BLaER1 treated with 17β-estradiol and CSF1 and Interleukin-3, amounts not matched to agents 10 nM and 100 nM (cell line): ENCODE results near the gene HNF1A.

Source experiments
- H3K27ac ChIP-seq, 11 experiments: shearing (Covaris generic); formaldehyde crosslinking; 2 replicates each; pipeline ENCODE4 v1.8.1; 2022
- H3K27me3 ChIP-seq, 11 experiments: shearing (Covaris generic); formaldehyde crosslinking; 2 replicates each; pipeline ENCODE4 v1.8.1; 2022
- H3K36me3 ChIP-seq, 11 experiments: shearing (Covaris generic); formaldehyde crosslinking; 2 replicates each; pipeline ENCODE4 v1.8.1; 2022
- H3K4me1 ChIP-seq, 10 experiments: shearing (Covaris generic); formaldehyde crosslinking; 2 replicates each; pipeline ENCODE4 v1.8.1; 2022
- H3K4me2 ChIP-seq, 11 experiments: shearing (Covaris generic); formaldehyde crosslinking; 2 replicates each; pipeline ENCODE4 v1.8.1; 2022
- H3K4me3 ChIP-seq, 10 experiments: shearing (Covaris generic); formaldehyde crosslinking; 2 replicates each; pipeline ENCODE4 v1.8.1; 2022
- H3K9ac ChIP-seq, 11 experiments: shearing (Covaris generic); formaldehyde crosslinking; 2 replicates each; pipeline ENCODE4 v1.8.1; 2022
- H3K9me3 ChIP-seq, 11 experiments: shearing (Covaris generic); formaldehyde crosslinking; replicated peaks in 1 of 11; 2 replicates each; pipeline ENCODE4 v1.8.1; 2022
- H4K20me1 ChIP-seq, 11 experiments: shearing (Covaris generic); formaldehyde crosslinking; 2 replicates each; pipeline ENCODE4 v1.8.1; 2022
- Cebpa-rat ChIP-seq, 11 experiments: shearing (Covaris generic); IDR thresholded peaks; 2 replicates each; pipeline ENCODE4 v1.8.1; 2022

Gene HNF1A

DNA sequence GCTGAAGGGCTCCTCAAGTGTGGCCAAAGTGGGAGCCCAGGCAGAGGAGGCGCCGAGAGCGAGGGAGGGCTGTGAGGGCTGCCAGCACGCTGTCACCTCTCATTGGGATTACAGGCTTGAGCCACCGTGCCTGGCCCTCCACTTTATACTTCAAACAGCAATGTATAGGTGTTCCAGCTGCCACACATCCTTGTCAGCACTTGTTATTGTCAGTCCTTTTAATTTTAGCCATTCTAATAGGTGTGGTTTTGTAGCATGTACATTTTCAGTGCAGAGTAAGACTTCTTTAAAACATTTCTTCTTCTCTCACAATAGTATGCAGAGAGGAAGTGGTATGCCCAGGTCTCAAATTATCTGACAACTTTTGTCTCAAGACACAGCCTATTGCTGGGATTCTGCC, 27.5 kb upstream of the HNF1A start:
- H3K4me3 ChIP-seq: no peak overlapping the region
- H3K36me3 ChIP-seq: no peaks in the 10 kb centered on the region
- no peak overlapping the region for H3K4me2 ChIP-seq
- no peak overlapping the region for H3K27ac ChIP-seq
- no peak overlapping the region for H3K9ac ChIP-seq
- H3K4me1 ChIP-seq: no peaks in the 10 kb centered on the region
- TF ChIP-seq Cebpa-rat (IDR thresholded peaks at IDR 0.05): no peak
- no peaks in the 10 kb centered on the region; a peak in 1 of 22 replicates for H3K9me3 ChIP-seq
- no peaks in the 10 kb centered on the region for H4K20me1 ChIP-seq
- H3K27me3 ChIP-seq: no peaks in the 10 kb centered on the region

GRCh38 chr12:120955232-120955631, 23.1 kb upstream of the HNF1A start:
- Histone ChIP-seq H3K4me3 (no peak overlapping the region), H3K27me3 (no peaks in the 10 kb centered on the region), H3K27ac (no peak overlapping the region), H3K4me1 (peaks cover 0 to 9% (median 0%) of the 10 kb centered on the region in 10 experiments; a peak in 5 of 20 replicates), H3K4me2 (no peak overlapping the region), H4K20me1 (no peaks in the 10 kb centered on the region), H3K9ac (no peak overlapping the region), H3K36me3 (no peaks in the 10 kb centered on the region), H3K9me3 (no peaks in the 10 kb centered on the region; a peak in 1 of 22 replicates)
- no peak for TF ChIP-seq Cebpa-rat (IDR thresholded peaks at IDR 0.05)

DNA sequence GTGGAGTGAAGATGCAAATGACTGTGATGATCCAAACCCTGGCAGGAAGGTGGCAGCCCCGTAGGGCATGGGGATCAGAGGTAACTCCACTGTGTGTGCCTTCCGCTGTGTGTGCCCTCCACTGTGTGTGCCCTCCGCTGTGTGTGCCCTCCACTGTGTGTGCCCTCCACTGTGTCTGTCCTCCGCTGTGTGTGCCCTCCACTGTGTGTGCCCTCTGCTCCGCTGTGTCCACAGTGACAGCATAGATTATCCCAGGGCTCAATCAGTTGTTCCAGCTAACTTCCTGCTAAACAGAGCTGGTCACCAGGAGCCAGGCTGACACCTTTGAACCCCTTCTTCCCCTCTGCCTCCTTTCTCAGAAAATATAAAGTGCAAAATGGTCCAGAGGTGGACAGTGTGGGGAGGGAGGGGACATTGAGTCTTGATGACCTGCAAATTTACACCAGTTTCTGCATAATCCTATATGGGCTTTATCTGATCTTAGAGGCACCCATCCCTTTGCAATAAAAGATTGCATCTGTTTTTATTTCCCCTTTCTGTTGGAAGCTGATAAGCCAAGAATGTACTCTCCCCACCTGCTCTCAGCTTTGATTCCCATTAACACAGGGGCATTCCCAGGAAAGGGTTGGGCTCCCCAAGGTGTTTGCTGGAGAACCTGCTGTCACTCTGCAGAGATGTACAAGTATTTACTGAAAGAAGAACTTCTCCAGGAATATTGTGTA, 21.6 kb upstream of the HNF1A start:
- Histone ChIP-seq H3K9ac (no peak overlapping the region), H3K36me3 (no peaks in the 10 kb centered on the region), H3K4me1 (peaks cover 0 to 14% (median 5%) of the 10 kb centered on the region in 10 experiments; a peak in 10 of 20 replicates), H3K27ac (no peak overlapping the region), H4K20me1 (no peaks in the 10 kb centered on the region), H3K4me2 (no peak overlapping the region), H3K9me3 (no peaks in the 10 kb centered on the region), H3K4me3 (no peak overlapping the region), H3K27me3 (no peaks in the 10 kb centered on the region)
- no peak for TF ChIP-seq Cebpa-rat (IDR thresholded peaks at IDR 0.05)

GRCh38 chr12:120959111-120959878, 19.0 kb upstream of the HNF1A start:
- Histone ChIP-seq H3K9me3 (no peaks in the 10 kb centered on the region), H3K4me1 (peaks cover 0 to 17% (median 5%) of the 10 kb centered on the region in 10 experiments; a peak in 10 of 20 replicates), H3K4me2 (peak overlapping the region in 2 of 11 experiments; percentile 4 to 6; a peak in 1 of 22 replicates), H3K27ac (no peak overlapping the region), H4K20me1 (no peaks in the 10 kb centered on the region), H3K9ac (no peak overlapping the region), H3K27me3 (no peaks in the 10 kb centered on the region), H3K36me3 (no peaks in the 10 kb centered on the region), H3K4me3 (no peak overlapping the region)
- TF ChIP-seq Cebpa-rat (IDR thresholded peaks at IDR 0.05): no peak

GRCh38 chr12:120960657-120961056, 17.7 kb upstream of the HNF1A start:
- Histone ChIP-seq H3K4me1 (peaks cover 0 to 17% (median 5%) of the 10 kb centered on the region in 10 experiments; a peak in 10 of 20 replicates), H3K4me2 (peak overlapping the region in 2 of 11 experiments; percentile 46 to 76; a peak in 2 of 22 replicates), H3K9me3 (no peaks in the 10 kb centered on the region), H3K4me3 (no peak overlapping the region), H3K9ac (no peak overlapping the region), H3K36me3 (no peaks in the 10 kb centered on the region), H3K27ac (no peak overlapping the region), H4K20me1 (no peaks in the 10 kb centered on the region), H3K27me3 (no peaks in the 10 kb centered on the region)
- TF ChIP-seq Cebpa-rat (IDR thresholded peaks at IDR 0.05): no peak

- no peak overlapping the region for H3K27ac ChIP-seq
- H3K4me1 ChIP-seq: peaks cover 0 to 17% (median 5%) of the 10 kb centered on the region in 10 experiments; a peak in 10 of 20 replicates
- no peaks in the 10 kb centered on the region for H4K20me1 ChIP-seq
- peak overlapping the region in 3 of 11 experiments; percentile 39 to 76 (median 46); a peak in 6 of 22 replicates for H3K4me2 ChIP-seq
- TF ChIP-seq Cebpa-rat (IDR thresholded peaks at IDR 0.05): no peak
- no peaks in the 10 kb centered on the region for H3K9me3 ChIP-seq
- H3K4me3 ChIP-seq: no peak overlapping the region
- no peak overlapping the region for H3K9ac ChIP-seq
- H3K27me3 ChIP-seq: no peaks in the 10 kb centered on the region
- H3K36me3 ChIP-seq: no peaks in the 10 kb centered on the region
Observed at GRCh38 chr12:120961604-120962531, 16.5 kb upstream of the HNF1A start.

GRCh38 chr12:120962532-120963020, 15.8 kb upstream of the HNF1A start:
- Histone ChIP-seq H3K4me1 (peaks cover 0 to 17% (median 5%) of the 10 kb centered on the region in 10 experiments; a peak in 10 of 20 replicates), H3K4me3 (no peak overlapping the region), H4K20me1 (no peaks in the 10 kb centered on the region), H3K4me2 (no peak overlapping the region), H3K27ac (no peak overlapping the region), H3K9me3 (no peaks in the 10 kb centered on the region), H3K36me3 (no peaks in the 10 kb centered on the region), H3K9ac (no peak overlapping the region), H3K27me3 (no peaks in the 10 kb centered on the region)
- TF ChIP-seq Cebpa-rat (IDR thresholded peaks at IDR 0.05): no peak

DNA sequence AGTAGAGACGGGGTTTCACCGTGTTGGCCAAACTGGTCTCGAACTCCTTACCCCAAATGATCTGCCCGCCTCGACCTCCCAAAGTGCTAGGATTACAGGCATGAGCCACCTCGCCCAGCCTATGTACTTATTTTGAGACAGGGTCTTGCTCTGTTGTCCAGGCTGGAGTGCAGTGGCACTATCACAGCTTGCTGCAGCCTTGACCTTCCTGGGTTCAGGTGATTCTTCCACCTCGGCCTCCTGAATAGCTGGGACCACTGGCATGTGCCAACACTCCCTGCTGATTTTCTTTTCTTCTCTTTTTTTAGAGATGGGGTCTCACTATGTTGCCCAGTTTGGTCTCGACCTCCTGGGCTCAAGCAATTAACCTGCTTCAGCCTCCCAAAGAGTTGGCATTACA, 14.0 kb upstream of the HNF1A start:
- H3K27me3 ChIP-seq: no peaks in the 10 kb centered on the region
- H3K27ac ChIP-seq: no peak overlapping the region
- TF ChIP-seq Cebpa-rat (IDR thresholded peaks at IDR 0.05): no peak
- H3K4me1 ChIP-seq: peaks cover 0 to 17% (median 5%) of the 10 kb centered on the region in 10 experiments; a peak in 10 of 20 replicates
- H4K20me1 ChIP-seq: no peaks in the 10 kb centered on the region
- no peaks in the 10 kb centered on the region for H3K9me3 ChIP-seq
- H3K4me2 ChIP-seq: no peak overlapping the region
- H3K9ac ChIP-seq: no peak overlapping the region
- H3K36me3 ChIP-seq: no peaks in the 10 kb centered on the region
- no peak overlapping the region for H3K4me3 ChIP-seq
